ENCODE measurements around the gene ABHD1.
"Not testable (repeated sequence)": the region's sequence is repeated elsewhere in the genome, so short reads cannot be mapped to it uniquely, and the experiment has no call there.

Gene ABHD1

DNA sequence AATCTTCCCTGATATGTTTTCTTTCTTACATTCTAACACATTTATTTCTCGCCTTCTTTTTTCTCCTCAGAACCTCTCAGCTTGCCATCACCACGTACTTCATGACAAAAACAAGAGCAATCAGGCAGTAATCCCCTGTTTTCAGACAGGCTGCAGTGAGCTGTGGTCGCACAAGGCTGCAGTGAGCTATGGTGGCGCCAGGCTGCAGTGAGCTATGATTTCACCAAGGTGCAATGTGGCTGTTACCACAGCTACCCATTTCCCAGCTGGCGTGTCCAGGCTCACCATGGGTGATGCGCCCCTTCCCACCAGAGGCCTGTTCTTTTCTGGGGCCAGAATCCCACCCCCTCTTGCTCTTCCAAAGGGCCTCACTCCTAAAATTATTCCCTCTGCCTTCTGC is 51.0 kb downstream of the ABHD1 start:
- DNase-seq, result no peak

- no peak for DNase-seq
These were observed 51.7 kb downstream of the ABHD1 start for GRCh38 chr2:27175330-27175729.

- not testable (repeated sequence) for DNase-seq
These were observed 52.2 kb downstream of the ABHD1 start for GRCh38 chr2:27175781-27176180.

GRCh38 chr2:27177441-27178351 is 54.1 kb downstream of the ABHD1 start:
- no peak for DNase-seq

DNA sequence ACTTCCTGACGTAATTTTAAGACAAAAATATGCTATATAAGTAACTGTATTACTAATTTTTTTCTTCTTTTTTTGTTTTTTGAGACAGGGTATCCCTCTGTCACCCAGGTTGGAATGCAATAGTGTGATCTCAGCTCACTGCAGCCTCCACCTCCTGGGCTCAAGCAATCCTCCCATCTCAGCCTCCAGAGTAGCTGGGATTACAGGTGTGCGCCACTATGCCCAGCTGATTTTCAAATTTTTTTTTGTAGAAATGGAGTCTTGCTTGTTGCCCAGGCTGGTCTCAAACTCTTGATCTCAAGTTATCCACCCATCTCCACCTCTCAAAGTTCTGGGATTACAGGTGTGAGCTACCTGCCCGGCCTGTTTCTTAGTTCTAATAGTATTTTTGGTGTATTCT is 54.9 kb downstream of the ABHD1 start:
- DNase-seq, result no peak

DNA sequence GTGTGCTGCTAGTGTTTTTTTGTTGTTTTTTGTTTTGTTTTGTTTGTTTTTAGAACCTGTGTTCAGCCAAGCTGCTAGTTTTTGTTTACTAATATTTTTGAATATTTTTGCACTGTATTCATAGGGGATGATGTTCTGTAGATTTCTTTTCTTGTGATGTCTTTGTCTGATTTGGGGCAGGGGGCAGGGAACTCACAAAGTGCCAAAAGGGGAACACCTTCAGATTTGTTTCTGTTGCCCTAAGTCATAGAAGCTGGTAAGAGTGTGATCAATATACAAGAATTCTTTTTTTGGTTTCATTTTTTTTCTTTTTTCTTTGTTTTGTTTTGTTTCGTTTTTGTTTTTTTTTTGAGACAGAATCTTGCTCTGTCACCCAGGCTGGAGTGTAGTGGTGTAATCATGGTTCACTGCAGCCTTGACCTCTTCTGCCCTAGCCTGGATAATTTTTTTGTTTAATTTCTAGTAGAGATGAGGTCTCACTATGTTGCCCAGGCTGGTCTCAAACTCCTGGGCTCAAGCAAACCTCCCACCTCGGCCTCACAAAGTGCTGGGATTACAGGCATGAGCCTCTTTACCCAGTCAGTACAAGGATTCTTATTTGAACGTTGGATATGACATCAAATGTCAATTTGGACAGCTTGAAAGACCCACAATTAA is 55.9 kb downstream of the ABHD1 start:
- no peak for DNase-seq

Data from stimulated activated CD4-positive, alpha-beta T cell treated with anti-CD3 and anti-CD28 coated beads, Interleukin-4, amount 100 ng/mL, for 1 hour (primary cell).